ENCODE data around the gene SLC24A4.

GRCh38 chr14:92539419-92539818 is 216.5 kb downstream of the SLC24A4 start:
- TF ChIP-seq CTCF (tag by site-specific recombination; IDR thresholded peaks at IDR 0.05) (no peak), ZNF302 (tag by site-specific recombination; IDR thresholded peaks at IDR 0.05; ENCODE audit: low read depth) (no peak), ZNF324 (tag by site-specific recombination; IDR thresholded peaks at IDR 0.05) (no peak), ZNF24 (tag by site-specific recombination; IDR thresholded peaks at IDR 0.05) (no peak)

All from HEK293 (cell line).